Ovary (tissue), 3 donors: Measurements from ENCODE around the gene BCS1L.

Experiments used
- EP300 ChIP-seq: sonication (generic); formaldehyde crosslinking; IDR thresholded peaks from one replicate; pipeline ENCODE4 v1.6.1; 2017; ENCODE audit warnings: antibody characterized with exemption
- POLR2A ChIP-seq: fragments of 450-650 bp; IDR thresholded peaks from one replicate; pipeline ENCODE4 v1.6.1; 2017; ENCODE audit warnings: antibody characterized with exemption, mild to moderate bottlenecking, moderate library complexity
- TF ChIP-seq, protein P1 (sequence below), 3 donors: fragments of 450-650 bp in 2 of 3; fragments of 200-600 bp in 1 of 3; IDR thresholded peaks; one replicate each; pipeline versions ENCODE4 v1.5.1 to v1.8.0; 2016 to 2022; ENCODE audit warnings: antibody characterized with exemption in 3 of 3, mild to moderate bottlenecking in 1 of 3
- donor health status: DM: no; HTN: no; CAD: no.

GRCh38 chr2:218701806-218702205 lies 42.3 kb downstream of the BCS1L start:
- TF ChIP-seq, protein P1, sequence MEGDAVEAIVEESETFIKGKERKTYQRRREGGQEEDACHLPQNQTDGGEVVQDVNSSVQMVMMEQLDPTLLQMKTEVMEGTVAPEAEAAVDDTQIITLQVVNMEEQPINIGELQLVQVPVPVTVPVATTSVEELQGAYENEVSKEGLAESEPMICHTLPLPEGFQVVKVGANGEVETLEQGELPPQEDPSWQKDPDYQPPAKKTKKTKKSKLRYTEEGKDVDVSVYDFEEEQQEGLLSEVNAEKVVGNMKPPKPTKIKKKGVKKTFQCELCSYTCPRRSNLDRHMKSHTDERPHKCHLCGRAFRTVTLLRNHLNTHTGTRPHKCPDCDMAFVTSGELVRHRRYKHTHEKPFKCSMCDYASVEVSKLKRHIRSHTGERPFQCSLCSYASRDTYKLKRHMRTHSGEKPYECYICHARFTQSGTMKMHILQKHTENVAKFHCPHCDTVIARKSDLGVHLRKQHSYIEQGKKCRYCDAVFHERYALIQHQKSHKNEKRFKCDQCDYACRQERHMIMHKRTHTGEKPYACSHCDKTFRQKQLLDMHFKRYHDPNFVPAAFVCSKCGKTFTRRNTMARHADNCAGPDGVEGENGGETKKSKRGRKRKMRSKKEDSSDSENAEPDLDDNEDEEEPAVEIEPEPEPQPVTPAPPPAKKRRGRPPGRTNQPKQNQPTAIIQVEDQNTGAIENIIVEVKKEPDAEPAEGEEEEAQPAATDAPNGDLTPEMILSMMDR (IDR thresholded peaks at IDR 0.05) = no peak
- no peak for TF ChIP-seq POLR2A
- TF ChIP-seq EP300 = no peak
